Stomach (tissue), 4 donors: ENCODE results near the gene GOLT1A.

ENCODE experiments used
- POLR2A ChIP-seq, 4 donors: fragments of 450-650 bp; IDR thresholded peaks; one replicate each; pipeline ENCODE4 v1.6.1; 2016; ENCODE audit warnings: antibody characterized with exemption in 4 of 4, control low read depth in 2 of 4, mild to moderate bottlenecking in 1 of 4, moderate library complexity in 1 of 4
- TF ChIP-seq, protein P1 (sequence below), 7 experiments: fragments of 450-650 bp in 4 of 7; fragments of 200-600 bp in 3 of 7; sonication (generic) in 3 of 7; IDR thresholded peaks; one replicate each; pipeline ENCODE4 v1.5.1; 2016 to 2019; ENCODE audit warnings: antibody characterized with exemption in 7 of 7, control low read depth in 2 of 7, mild to moderate bottlenecking in 1 of 7

DNA sequence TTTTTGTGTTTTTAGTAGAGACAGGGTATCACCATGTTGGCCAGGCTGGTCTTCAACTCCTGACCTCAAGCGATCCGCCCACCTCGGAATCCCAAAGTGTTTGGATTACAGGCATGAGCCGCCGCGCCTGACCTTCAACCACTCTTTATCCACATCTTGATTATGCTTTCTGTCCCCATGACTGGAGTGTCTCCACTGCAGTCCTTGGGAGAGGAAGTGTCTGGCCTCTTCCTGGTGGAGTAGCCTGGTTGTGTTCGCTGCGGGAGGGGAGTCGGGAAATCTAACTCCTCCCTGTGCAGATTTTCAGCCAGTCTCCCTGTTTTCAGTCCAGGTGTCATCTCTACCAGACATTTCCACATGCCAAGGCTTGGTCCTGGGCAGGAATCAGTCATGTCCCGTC, 27.2 kb downstream of the GOLT1A start:
- TF ChIP-seq, protein P1, sequence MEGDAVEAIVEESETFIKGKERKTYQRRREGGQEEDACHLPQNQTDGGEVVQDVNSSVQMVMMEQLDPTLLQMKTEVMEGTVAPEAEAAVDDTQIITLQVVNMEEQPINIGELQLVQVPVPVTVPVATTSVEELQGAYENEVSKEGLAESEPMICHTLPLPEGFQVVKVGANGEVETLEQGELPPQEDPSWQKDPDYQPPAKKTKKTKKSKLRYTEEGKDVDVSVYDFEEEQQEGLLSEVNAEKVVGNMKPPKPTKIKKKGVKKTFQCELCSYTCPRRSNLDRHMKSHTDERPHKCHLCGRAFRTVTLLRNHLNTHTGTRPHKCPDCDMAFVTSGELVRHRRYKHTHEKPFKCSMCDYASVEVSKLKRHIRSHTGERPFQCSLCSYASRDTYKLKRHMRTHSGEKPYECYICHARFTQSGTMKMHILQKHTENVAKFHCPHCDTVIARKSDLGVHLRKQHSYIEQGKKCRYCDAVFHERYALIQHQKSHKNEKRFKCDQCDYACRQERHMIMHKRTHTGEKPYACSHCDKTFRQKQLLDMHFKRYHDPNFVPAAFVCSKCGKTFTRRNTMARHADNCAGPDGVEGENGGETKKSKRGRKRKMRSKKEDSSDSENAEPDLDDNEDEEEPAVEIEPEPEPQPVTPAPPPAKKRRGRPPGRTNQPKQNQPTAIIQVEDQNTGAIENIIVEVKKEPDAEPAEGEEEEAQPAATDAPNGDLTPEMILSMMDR (IDR thresholded peaks at IDR 0.05) = no peak
- no peak for TF ChIP-seq POLR2A (IDR thresholded peaks at IDR 0.05)
